HG03342 (cell line): ENCODE results near the gene MYH6.
"Not testable (repeated sequence)": the region's sequence is repeated elsewhere in the genome, so short reads cannot be mapped to it uniquely, and the experiment has no call there.

Experiments
- ATAC-seq: cut with Tn5 transposase; IDR thresholded peaks from one replicate; pipeline ENCODE4 v1.9.1; 2021; ENCODE audit warnings: mild to moderate bottlenecking, moderate library complexity; ENCODE audit not compliant: unreplicated experiment

Gene MYH6

DNA sequence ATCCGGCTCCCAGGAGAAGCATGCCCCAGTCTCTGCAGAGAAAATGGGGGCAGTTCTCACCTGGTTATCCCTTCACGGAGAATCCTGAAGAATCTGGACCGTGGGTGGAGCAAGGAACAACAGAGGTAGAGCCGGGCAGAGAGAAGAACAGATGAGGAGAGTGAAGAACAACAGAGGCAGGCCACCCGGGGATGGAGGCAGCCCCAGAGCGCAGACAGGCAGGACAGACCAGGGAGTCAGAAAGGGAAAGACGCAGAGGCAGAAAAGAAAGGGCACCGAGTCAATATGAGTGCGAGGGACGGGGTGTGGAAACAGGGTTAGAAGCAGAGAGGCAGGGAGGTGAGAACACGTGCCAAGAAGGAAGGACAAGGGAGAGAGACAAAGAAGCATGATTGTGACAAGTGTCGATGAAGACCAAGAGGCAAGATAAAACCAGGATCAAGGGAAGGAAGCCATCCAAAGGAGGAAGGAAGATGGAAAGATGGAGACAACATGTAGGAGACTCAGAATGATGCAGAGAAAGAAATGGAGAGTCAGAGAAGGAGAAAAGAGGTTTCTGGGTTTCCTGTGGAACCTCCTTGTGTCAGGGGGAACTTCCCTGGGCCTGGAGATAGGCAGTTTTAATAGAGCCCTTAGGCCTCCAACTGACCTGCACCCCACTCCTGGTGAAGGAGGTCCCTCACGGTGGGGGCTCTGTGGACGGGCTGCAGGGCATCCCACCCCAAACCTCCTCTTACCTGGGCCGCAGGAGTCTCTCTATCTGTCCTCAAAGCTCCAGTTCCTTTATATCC lies at the start of gene MYH6:
TSS of gene MYH6 (minus strand) at position 758 of the 791 bp plus-strand sequence. CDS start 1,050 bp downstream, outside the sequence.
- ATAC-seq = no peak

GRCh38 chr14:23456883-23457586 lies 49.0 kb upstream of the MYH6 start:
- ATAC-seq = not testable (repeated sequence)

DNA sequence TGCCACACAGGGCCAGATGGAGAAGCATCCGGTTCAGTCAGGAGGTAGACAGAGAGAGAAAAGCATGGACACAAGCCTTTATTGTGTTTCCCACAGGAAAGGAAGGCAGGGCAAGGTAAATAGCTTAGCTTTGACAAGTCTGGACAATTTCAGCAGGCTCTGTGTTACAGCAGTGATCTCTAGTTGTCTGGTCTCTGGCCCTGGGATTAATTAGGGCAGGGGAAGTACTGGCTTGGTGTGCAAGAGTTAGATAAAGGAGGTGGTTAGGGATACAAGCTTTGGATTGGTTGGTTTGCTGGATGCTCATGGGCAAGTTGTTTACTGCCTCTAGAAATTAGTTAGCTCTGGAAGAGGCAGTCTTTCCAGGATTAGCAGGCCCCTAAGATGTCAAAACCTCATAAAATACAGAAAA lies 46.4 kb upstream of the MYH6 start:
- ATAC-seq = no peak

DNA sequence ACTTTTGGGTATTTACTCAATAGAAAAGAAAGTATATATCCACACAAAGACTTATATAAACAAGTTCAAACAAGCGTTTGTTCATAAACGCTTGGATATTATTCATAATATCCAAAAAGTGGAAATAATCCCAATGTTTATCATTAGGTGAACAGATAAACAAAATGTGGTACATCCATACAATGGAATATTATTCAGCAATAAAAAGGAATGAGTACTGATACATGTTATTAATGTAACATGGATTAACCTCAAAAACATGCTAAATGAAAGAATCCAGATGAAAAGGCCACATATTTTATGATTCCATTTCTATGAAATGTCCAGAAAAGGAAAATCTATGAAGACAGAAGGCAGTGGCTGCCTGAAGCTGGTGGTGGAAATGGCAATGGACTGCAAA lies 44.2 kb upstream of the MYH6 start:
- no peak for ATAC-seq

- ATAC-seq = no peak
Measured at GRCh38 chr14:23450379-23450778, 42.3 kb upstream of the MYH6 start.

GRCh38 chr14:23449314-23449713 lies 41.2 kb upstream of the MYH6 start:
- no peak for ATAC-seq

- ATAC-seq = no peak
Measured at GRCh38 chr14:23447361-23448350, 39.6 kb upstream of the MYH6 start.

DNA sequence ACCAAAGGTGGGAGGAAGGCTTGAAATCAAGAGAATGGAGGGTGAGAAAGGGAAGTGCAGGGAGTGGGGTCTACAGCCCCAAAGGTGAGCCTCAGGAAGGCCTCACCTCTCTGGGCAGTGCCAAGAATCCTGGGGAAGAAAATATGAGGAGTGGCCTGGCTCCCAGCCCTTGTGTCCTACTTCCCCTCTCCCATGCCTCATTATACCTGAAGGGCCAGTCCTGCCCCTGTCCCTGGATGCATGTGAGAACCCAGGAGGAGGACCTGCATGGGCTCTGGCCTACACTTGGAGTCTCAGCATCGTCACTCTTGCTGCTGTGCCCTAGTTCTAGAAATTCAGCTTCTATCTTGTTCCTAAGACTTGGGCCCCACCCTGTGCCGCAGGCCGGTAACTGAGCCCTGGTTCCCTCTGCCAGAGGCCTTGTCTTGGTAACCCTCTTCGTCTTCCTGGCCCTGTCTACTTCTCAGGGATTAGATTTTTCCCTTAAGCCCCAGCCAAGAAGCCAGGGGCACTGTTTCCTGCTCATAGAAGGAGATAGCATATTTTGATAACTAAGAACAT lies 38.3 kb upstream of the MYH6 start:
- ATAC-seq = no peak

DNA sequence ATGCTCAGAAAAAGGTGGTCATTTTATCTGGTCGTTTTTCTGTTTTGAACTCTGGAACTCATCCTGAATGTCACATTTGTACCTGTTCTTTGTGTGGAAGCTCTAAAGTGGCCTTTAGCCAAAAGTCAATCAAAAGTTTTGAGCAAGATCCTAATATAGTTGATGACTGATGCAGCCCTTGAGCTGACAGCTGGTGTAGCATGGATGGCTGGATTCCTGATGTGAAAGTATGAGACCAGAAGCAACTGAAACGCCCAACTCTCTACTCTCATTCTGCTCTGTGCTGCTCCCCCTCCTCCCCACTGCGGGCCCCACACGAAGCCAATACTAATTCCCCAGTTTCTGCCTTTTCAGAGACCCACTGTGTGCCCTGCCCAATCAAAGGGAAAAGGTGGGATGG lies 37.7 kb upstream of the MYH6 start:
- no peak for ATAC-seq

- ATAC-seq = no peak
Measured at GRCh38 chr14:23444314-23444713, 36.2 kb upstream of the MYH6 start.

DNA sequence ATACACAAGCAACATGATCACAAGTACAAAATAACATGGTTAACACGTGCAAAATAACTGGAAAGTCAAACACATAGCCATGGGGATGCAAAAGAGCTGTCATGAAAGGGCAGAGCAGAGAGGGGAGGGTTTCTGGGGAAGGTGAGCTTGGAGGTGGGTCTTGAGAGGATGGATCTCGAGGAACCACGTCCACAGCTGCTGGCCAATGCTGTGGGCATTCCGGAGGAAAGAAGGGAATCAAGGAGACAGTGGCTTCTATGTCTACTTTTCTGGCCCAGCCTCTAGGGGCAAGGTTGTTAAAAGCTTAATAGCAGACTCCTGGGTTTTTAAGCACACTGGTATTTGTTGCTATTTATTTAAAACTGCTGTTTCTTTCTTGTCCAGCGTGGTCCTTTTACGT lies 35.8 kb upstream of the MYH6 start:
- ATAC-seq = no peak

- no peak for ATAC-seq
Measured at GRCh38 chr14:23443411-23443812, 35.3 kb upstream of the MYH6 start.

- ATAC-seq = no peak
Measured at GRCh38 chr14:23442721-23443356, 34.8 kb upstream of the MYH6 start.

DNA sequence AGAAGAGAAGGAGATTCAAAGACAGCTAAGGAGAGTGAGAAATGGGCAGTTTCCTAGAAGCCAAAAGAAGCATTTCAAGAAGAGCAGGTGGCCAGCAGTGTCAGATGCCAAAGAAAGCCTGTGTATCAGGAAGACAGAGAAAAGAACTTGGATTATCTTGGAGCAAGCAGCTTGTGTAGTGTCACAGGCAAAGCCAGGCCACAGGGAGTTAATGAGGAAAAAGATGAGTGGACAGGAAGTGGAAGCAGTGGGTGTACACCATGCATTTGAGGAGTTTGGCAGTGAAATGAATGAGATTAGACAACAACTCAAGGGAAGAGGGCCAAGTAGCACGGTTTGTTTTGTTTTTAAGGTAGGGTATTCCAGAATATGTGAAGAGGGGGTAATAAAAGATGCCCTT lies 33.0 kb upstream of the MYH6 start:
- ATAC-seq = no peak

GRCh38 chr14:23439107-23439835 lies 31.2 kb upstream of the MYH6 start:
- ATAC-seq = no peak

GRCh38 chr14:23438101-23438971 lies 30.3 kb upstream of the MYH6 start:
- no peak for ATAC-seq

GRCh38 chr14:23437133-23438100 lies 29.3 kb upstream of the MYH6 start:
- no peak for ATAC-seq
